NCI-H510A (cell line): Measurements from ENCODE around the gene PTF1A.
"Not testable (repeated sequence)": the region's sequence is repeated elsewhere in the genome, so short reads cannot be mapped to it uniquely, and the experiment has no call there.

Source experiments
- DNase-seq: peaks from one replicate; lab custom pipeline; 2025; lab: John Stamatoyannopoulos, UW

Gene PTF1A

DNA sequence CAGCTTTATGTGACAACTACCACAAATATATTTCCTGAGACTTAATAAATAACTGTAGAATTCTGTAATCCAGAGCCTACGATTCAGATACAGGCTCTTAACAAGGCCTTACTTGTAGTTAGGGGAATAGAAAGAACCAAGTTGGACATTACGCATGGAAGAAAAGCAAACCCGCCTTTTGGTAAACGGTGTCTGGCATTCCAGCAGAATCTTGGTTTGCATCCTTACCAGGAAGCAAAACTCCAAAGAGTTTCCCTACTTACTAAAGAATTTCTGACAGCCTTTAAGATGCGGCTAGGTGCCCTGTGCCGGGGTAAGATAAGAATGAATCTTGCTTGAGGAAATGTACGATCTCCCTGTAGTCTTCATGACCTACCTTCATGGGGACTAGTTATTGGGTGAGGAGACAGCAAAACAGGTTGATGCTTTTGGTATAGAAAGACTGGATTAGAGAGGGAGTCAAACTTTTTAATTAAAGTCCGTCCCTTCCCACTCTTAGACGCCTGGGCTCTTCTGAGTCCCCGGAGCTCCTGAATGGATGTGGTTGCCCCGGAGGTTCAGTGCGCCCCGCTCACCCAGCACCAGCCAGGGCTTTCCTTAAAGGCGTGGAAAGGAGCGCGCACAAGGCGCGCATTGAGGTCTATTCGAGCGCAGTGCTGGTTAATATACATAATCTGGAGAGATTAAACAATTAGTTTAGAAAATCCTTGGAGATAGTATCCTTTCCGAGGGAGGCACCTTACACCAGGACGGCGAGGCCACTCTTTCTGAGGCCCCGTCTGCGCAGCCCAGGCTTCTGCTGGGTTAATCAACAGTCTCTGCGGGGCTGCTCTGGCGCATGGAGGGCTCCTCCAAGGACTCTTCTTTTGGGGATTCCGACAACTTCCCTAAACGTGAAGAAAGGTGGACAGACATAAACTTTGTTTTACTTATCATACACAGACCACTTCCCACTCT lies 11.5 kb downstream of the PTF1A start:
- DNase-seq, result no peak

DNA sequence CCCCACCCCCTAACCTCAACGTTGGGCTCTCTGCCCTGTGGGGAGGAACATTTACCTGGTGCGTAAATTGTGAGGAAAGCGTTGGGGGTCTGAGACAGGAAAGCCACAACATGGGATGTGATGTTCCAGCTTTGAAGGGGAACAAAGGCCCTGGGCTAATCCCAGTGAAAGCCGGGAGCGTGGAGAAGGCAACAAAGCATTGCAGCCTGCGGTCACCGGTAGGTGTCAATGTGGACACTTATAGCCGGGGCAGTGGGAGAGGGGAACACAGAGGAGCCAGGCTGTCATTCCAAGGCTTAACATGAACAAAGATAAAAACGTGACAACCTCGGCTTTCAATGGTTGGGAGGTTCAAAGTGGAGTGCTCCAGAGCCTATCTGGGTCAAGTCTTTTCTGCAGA lies 12.7 kb downstream of the PTF1A start:
- DNase-seq, result no peak

DNA sequence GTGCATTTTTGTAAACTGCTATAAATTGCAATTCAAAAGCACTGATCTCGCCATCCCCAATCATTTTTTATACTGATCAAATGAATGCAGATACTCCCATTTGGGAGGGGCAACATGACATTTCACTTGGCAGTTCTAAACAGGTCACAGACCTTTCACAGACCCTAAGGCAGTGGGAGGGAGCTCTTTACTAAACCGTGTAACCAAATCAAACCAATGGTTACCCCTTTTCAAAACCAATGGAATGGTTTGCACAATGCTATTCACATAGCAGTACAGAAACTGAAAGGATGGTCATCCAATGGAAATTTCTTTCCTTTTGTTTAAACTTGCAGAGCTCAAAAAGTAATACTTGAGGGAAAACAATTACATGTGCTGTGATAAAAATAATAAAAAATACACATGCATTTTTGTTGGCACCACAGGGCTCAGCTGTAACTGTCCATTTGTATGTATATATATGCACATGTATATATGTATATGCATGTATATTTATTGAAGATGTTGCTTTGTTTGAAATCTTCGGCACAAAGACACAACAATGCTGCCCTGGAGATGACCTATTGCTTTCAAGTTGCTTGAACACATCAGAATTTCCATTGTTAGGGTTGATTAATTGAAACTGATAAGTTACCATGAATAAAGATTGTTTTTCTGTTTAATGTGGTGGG lies 14.0 kb downstream of the PTF1A start:
- DNase-seq, result no peak

- no peak for DNase-seq
Observed at GRCh38 chr10:23217471-23217870, 25.4 kb downstream of the PTF1A start.

DNA sequence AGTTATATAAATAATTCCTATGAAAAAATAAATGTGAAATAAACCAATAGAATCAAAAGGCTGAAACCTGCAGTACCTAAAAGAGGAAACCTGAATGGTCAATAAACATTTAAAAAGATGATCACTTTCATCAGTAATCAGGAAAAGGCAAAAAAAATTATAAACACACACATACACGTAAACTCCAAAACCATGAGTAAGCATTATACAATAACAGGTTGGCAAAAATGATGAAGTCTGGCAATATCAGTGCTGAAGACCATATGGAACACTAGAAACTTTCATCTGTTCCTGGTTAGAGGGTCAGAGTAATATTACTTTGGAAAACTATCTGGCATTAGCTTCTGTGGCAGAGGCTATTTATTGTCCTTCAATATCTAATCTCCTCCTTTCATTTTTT lies 38.5 kb downstream of the PTF1A start:
- no peak for DNase-seq

DNA sequence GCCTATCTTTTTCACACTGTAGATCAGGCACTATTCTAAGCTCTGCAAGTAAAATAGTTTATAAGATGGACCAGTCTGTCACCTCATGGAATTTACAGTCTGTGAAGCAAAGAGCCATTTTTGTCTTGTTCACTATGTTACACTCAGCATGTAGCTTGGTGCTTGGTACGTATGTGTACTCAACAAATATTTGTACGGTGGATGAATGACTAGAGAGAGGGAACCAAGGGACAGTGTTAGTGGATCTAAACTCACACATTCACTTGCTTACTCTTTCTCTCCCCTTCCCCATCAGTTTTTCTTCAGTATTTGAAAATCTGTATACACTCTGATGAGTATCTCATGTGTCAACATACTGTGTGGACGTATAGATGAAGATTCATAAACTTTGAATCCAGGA lies 45.9 kb downstream of the PTF1A start:
- DNase-seq, result no peak

DNA sequence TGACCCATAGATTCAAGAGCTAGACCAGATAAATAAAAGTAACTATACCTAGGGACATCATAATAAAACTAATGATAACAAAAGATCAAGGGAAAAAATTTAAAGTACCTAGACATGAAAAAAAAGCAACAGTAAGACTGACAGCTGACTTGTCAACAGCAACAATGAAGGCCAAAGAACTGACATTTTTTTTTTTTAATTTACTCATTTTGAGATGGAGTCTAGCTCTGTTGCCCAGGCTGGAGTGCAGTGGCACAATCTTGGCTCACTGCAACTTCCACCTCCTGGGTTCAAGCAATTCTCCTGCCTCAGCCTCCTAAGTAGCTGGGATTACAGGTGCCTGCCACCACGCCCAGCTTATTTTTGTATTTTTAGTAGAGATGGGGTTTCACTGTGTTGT lies 49.7 kb downstream of the PTF1A start:
- DNase-seq, result not testable (repeated sequence)
